HG02642 (cell line): ENCODE measurements around the gene FOXA3.

Experiments
- ATAC-seq: cut with Tn5 transposase; IDR thresholded peaks from one replicate; pipeline ENCODE4 v1.9.1; 2021; ENCODE audit warnings: mild to moderate bottlenecking; ENCODE audit not compliant: unreplicated experiment, poor library complexity

Gene FOXA3

DNA sequence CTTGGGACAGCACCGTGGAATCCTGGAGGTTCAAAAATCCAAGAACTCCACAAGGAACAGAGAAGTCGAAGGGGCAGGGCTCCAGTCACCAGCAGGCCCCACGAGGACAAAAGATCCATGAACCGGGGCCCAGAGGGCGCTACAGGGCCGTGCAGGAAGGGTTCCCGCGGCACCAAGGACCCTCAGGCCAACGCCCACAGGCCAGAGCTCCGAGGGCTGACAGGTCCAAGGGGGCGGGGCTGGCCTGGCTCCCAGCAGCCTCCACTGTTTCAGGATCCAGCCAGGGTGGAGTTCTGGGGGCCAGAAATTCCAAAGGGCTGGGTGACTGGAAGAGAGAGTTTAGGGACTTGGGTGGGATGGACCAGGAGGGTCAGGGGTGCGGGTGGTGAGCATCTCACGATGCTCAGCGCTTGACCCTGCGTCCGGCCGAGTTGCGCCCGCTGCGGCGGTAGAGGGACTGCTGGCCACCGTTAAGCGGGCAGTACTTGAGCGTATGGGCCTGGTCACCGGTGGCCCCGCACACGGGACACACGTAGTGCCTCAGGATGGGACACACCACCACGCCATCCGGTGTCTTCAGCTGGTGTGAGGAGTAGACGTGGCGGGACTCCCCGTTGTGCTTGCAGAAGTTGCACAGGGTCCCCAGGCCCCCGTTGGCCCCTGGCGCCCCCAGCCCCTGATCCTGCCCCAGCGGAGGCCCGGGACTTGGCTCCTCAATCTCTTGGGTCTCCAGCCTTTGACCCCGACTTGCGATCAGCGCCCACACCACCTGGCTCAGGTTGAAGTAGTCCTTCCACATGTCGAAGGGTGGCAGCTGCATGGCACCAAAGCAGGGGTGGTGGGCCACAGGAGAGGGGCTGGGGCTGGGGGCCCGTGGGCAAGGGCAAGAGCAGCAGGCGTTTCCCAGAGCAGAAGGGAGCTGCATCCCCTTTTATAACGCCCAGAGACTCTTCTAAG is 50.0 kb downstream of the FOXA3 start, which contains the start of gene NANOS2:
TSS of gene NANOS2 (minus strand) at position 905 of the 957 bp plus-strand sequence. CDS start at position 820, 85 bp downstream.
- no peak for ATAC-seq

DNA sequence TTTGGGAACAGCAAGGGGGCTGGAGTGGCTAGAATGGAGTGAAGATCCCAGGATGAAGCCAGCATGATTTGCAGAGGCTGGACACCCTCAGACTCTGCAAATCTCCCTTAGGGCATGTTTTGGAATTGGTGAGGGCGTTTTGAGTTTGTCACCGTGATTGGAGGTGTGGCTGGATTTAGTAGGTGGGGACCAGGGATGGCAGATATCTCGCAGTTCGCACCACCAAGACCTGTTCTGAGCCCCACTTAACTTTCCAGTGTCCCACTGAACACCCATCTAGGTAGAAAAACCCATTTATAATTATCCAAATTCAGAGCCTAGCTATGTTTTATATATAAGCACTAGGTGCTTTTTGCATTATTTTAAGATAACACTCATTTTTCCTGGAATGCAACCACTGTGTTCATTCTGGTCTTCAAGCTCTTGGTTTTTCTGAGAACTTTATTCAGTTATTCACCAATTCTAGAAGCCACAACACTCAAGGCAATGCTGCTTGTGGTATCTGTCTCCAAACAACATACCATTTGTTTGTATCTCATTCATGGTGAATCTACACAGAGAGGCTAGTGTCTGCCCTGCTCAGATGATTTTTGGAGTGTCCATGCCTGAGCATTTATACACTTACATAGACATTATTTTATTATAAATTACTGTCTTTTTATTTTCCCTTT is 53.4 kb downstream of the FOXA3 start:
- no peak for ATAC-seq

DNA sequence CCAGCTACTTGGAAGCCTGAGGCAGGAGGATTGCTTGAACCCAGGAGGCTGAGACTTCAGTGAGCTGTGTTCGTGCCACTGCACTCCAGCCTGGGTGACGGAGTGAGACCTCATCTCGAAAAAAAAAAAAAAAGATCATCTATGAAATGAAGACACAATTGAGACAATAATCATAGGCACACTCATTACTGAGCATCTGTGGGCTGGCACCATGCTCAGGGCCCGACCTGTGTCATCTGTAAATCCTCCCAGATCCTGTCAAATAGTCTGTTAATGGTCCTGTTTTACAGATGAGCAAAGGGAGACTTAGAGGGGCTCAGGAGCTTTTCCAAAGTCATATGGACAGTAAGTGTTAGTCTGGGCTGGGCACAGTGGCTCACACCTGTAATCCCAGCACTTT is 54.6 kb downstream of the FOXA3 start:
- no peak for ATAC-seq

- ATAC-seq: no peak
Observed at GRCh38 chr19:45919678-45920077, 55.6 kb downstream of the FOXA3 start.

GRCh38 chr19:45920458-45920857 is 56.3 kb downstream of the FOXA3 start:
- no peak for ATAC-seq

DNA sequence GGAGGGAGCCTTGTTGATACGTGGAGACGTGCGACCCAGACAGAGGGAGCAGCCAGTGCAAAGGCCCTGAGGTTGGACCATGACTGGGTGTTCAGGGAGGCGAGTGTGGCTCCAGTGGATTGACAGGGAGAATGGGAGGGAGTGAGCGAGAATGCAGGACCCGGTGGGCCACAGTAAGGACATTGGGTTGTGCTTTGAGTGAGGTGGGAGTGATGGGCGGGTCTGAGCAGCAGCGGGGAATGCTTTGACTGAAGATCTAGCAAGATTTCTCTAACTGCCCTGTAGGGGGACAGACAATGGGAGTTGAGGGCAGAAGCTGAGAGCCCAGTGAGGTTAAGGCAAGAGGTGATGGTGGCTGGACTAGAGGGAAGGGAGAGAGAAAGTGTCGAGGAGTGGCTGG is 58.2 kb downstream of the FOXA3 start:
- ATAC-seq: no peak
